ENCODE results near the gene FCRL6.
A peak's percentile ranks its signal among the peaks of the same experiment; 100 is the strongest.

FCRL6 gene

GRCh38 chr1:159780583-159781582 is 21.3 kb upstream of the FCRL6 start, which contains the start of gene DUSP23:
DUSP23 (plus strand) TSS chr1:159780962; CDS start chr1:159781101, 139 bp downstream.
- no peaks in the 10 kb centered on the region for H3K9me3 ChIP-seq (ENCODE audit: control insufficient read depth in 1 of 2, low read length in 2 of 2)
- peak within 1 kb of the TSS; percentile 57 to 93 for H3K4me3 ChIP-seq (ENCODE audit: low read depth in 1 of 2, low read length in 2 of 2)
- no peaks in the 10 kb centered on the region for H3K36me3 ChIP-seq (ENCODE audit: control insufficient read depth in 1 of 2, insufficient read depth in 2 of 2, low read length in 2 of 2)
- H3K27ac ChIP-seq (ENCODE audit: low read length) = no peak within 1 kb of the TSS
- no peaks in the 10 kb centered on the region for H3K4me1 ChIP-seq (ENCODE audit: control insufficient read depth in 1 of 2, insufficient read depth in 2 of 2, low read length in 2 of 2)
- no peaks in the 10 kb centered on the region for H3K27me3 ChIP-seq (ENCODE audit: low read depth, low read length)

- peak overlapping the region; percentile 57 to 93 for H3K4me3 ChIP-seq (ENCODE audit: low read depth in 1 of 2, low read length in 2 of 2)
- H3K9me3 ChIP-seq (ENCODE audit: control insufficient read depth in 1 of 2, low read length in 2 of 2) = no peaks in the 10 kb centered on the region
- H3K4me1 ChIP-seq (ENCODE audit: control insufficient read depth in 1 of 2, insufficient read depth in 2 of 2, low read length in 2 of 2) = peaks cover 0 to 2% of the 10 kb centered on the region in 2 donors
- H3K36me3 ChIP-seq (ENCODE audit: control insufficient read depth in 1 of 2, insufficient read depth in 2 of 2, low read length in 2 of 2) = no peaks in the 10 kb centered on the region
- no peaks in the 10 kb centered on the region for H3K27me3 ChIP-seq (ENCODE audit: low read depth, low read length)
- no peak overlapping the region for H3K27ac ChIP-seq (ENCODE audit: low read length)
Measured at GRCh38 chr1:159781992-159782391, 20.2 kb upstream of the FCRL6 start.

GRCh38 chr1:159783724-159784123 is 18.4 kb upstream of the FCRL6 start:
- no peaks in the 10 kb centered on the region for H3K36me3 ChIP-seq (ENCODE audit: control insufficient read depth in 1 of 2, insufficient read depth in 2 of 2, low read length in 2 of 2)
- no peak overlapping the region for H3K27ac ChIP-seq (ENCODE audit: low read length)
- peaks cover 0 to 3% of the 10 kb centered on the region in 2 donors for H3K4me1 ChIP-seq (ENCODE audit: control insufficient read depth in 1 of 2, insufficient read depth in 2 of 2, low read length in 2 of 2)
- no peaks in the 10 kb centered on the region for H3K27me3 ChIP-seq (ENCODE audit: low read depth, low read length)
- H3K9me3 ChIP-seq (ENCODE audit: control insufficient read depth in 1 of 2, low read length in 2 of 2) = no peaks in the 10 kb centered on the region
- no peak overlapping the region for H3K4me3 ChIP-seq (ENCODE audit: low read depth in 1 of 2, low read length in 2 of 2)

GRCh38 chr1:159786465-159786864 is 15.7 kb upstream of the FCRL6 start:
- no peaks in the 10 kb centered on the region for H3K36me3 ChIP-seq (ENCODE audit: control insufficient read depth in 1 of 2, insufficient read depth in 2 of 2, low read length in 2 of 2)
- no peak overlapping the region for H3K4me3 ChIP-seq (ENCODE audit: low read depth in 1 of 2, low read length in 2 of 2)
- H3K9me3 ChIP-seq (ENCODE audit: control insufficient read depth in 1 of 2, low read length in 2 of 2) = no peaks in the 10 kb centered on the region
- no peaks in the 10 kb centered on the region for H3K27me3 ChIP-seq (ENCODE audit: low read depth, low read length)
- H3K27ac ChIP-seq (ENCODE audit: low read length) = no peak overlapping the region
- peaks cover 0 to 3% of the 10 kb centered on the region in 2 donors for H3K4me1 ChIP-seq (ENCODE audit: control insufficient read depth in 1 of 2, insufficient read depth in 2 of 2, low read length in 2 of 2)

- H3K36me3 ChIP-seq (ENCODE audit: control insufficient read depth in 1 of 2, insufficient read depth in 2 of 2, low read length in 2 of 2) = no peaks in the 10 kb centered on the region
- H3K9me3 ChIP-seq (ENCODE audit: control insufficient read depth in 1 of 2, low read length in 2 of 2) = no peaks in the 10 kb centered on the region
- H3K27me3 ChIP-seq (ENCODE audit: low read depth, low read length) = no peaks in the 10 kb centered on the region
- no peak overlapping the region for H3K4me3 ChIP-seq (ENCODE audit: low read depth in 1 of 2, low read length in 2 of 2)
- H3K4me1 ChIP-seq (ENCODE audit: control insufficient read depth in 1 of 2, insufficient read depth in 2 of 2, low read length in 2 of 2) = peaks cover 0 to 3% of the 10 kb centered on the region in 2 donors
- no peak overlapping the region for H3K27ac ChIP-seq (ENCODE audit: low read length)
Measured at GRCh38 chr1:159786966-159787365, 15.2 kb upstream of the FCRL6 start.

- Histone ChIP-seq H3K36me3 (ENCODE audit: control insufficient read depth in 1 of 2, insufficient read depth in 2 of 2, low read length in 2 of 2) (no peaks in the 10 kb centered on the region), H3K4me1 (ENCODE audit: control insufficient read depth in 1 of 2, insufficient read depth in 2 of 2, low read length in 2 of 2) (peaks cover 0 to 3% of the 10 kb centered on the region in 2 donors), H3K4me3 (ENCODE audit: low read depth in 1 of 2, low read length in 2 of 2) (no peak overlapping the region), H3K27me3 (ENCODE audit: low read depth, low read length) (no peaks in the 10 kb centered on the region), H3K9me3 (ENCODE audit: control insufficient read depth in 1 of 2, low read length in 2 of 2) (no peaks in the 10 kb centered on the region), H3K27ac (ENCODE audit: low read length) (no peak overlapping the region)
Measured at GRCh38 chr1:159790237-159790917, 11.8 kb upstream of the FCRL6 start.

- H3K36me3 ChIP-seq (ENCODE audit: control insufficient read depth in 1 of 2, insufficient read depth in 2 of 2, low read length in 2 of 2) = no peaks in the 10 kb centered on the region
- H3K4me3 ChIP-seq (ENCODE audit: low read depth in 1 of 2, low read length in 2 of 2) = no peak overlapping the region
- H3K27me3 ChIP-seq (ENCODE audit: low read depth, low read length) = no peaks in the 10 kb centered on the region
- H3K9me3 ChIP-seq (ENCODE audit: control insufficient read depth in 1 of 2, low read length in 2 of 2) = no peaks in the 10 kb centered on the region
- no peak overlapping the region for H3K27ac ChIP-seq (ENCODE audit: low read length)
- peaks cover 0 to 3% of the 10 kb centered on the region in 2 donors for H3K4me1 ChIP-seq (ENCODE audit: control insufficient read depth in 1 of 2, insufficient read depth in 2 of 2, low read length in 2 of 2)
Measured at GRCh38 chr1:159791031-159791430, 11.1 kb upstream of the FCRL6 start.

- Histone ChIP-seq H3K27me3 (ENCODE audit: low read depth, low read length) (no peaks in the 10 kb centered on the region), H3K4me1 (ENCODE audit: control insufficient read depth in 1 of 2, insufficient read depth in 2 of 2, low read length in 2 of 2) (peaks cover 0 to 3% of the 10 kb centered on the region in 2 donors), H3K36me3 (ENCODE audit: control insufficient read depth in 1 of 2, insufficient read depth in 2 of 2, low read length in 2 of 2) (no peaks in the 10 kb centered on the region), H3K27ac (ENCODE audit: low read length) (no peak overlapping the region), H3K4me3 (ENCODE audit: low read depth in 1 of 2, low read length in 2 of 2) (no peak overlapping the region), H3K9me3 (ENCODE audit: control insufficient read depth in 1 of 2, low read length in 2 of 2) (no peaks in the 10 kb centered on the region)
Measured at GRCh38 chr1:159791461-159791860, 10.7 kb upstream of the FCRL6 start.

- no peaks in the 10 kb centered on the region for H3K4me1 ChIP-seq (ENCODE audit: control insufficient read depth in 1 of 2, insufficient read depth in 2 of 2, low read length in 2 of 2)
- no peaks in the 10 kb centered on the region for H3K9me3 ChIP-seq (ENCODE audit: control insufficient read depth in 1 of 2, low read length in 2 of 2)
- H3K27ac ChIP-seq (ENCODE audit: low read length) = no peak overlapping the region
- H3K4me3 ChIP-seq (ENCODE audit: low read depth in 1 of 2, low read length in 2 of 2) = no peak overlapping the region
- no peaks in the 10 kb centered on the region for H3K36me3 ChIP-seq (ENCODE audit: control insufficient read depth in 1 of 2, insufficient read depth in 2 of 2, low read length in 2 of 2)
- H3K27me3 ChIP-seq (ENCODE audit: low read depth, low read length) = no peaks in the 10 kb centered on the region
Measured at GRCh38 chr1:159795534-159795933, 6.6 kb upstream of the FCRL6 start.

- Histone ChIP-seq H3K36me3 (ENCODE audit: control insufficient read depth in 1 of 2, insufficient read depth in 2 of 2, low read length in 2 of 2) (no peaks in the 10 kb centered on the region), H3K27me3 (ENCODE audit: low read depth, low read length) (no peaks in the 10 kb centered on the region), H3K4me1 (ENCODE audit: control insufficient read depth in 1 of 2, insufficient read depth in 2 of 2, low read length in 2 of 2) (no peaks in the 10 kb centered on the region), H3K4me3 (ENCODE audit: low read depth in 1 of 2, low read length in 2 of 2) (no peak overlapping the region), H3K27ac (ENCODE audit: low read length) (no peak overlapping the region), H3K9me3 (ENCODE audit: control insufficient read depth in 1 of 2, low read length in 2 of 2) (no peaks in the 10 kb centered on the region)
Measured at GRCh38 chr1:159798893-159799292, 3.3 kb upstream of the FCRL6 start.

- Histone ChIP-seq H3K4me3 (ENCODE audit: low read depth in 1 of 2, low read length in 2 of 2) (no peak overlapping the region), H3K9me3 (ENCODE audit: control insufficient read depth in 1 of 2, low read length in 2 of 2) (no peaks in the 10 kb centered on the region), H3K4me1 (ENCODE audit: control insufficient read depth in 1 of 2, insufficient read depth in 2 of 2, low read length in 2 of 2) (no peaks in the 10 kb centered on the region), H3K27ac (ENCODE audit: low read length) (no peak overlapping the region), H3K27me3 (ENCODE audit: low read depth, low read length) (no peaks in the 10 kb centered on the region), H3K36me3 (ENCODE audit: control insufficient read depth in 1 of 2, insufficient read depth in 2 of 2, low read length in 2 of 2) (no peaks in the 10 kb centered on the region)
Measured at GRCh38 chr1:159799446-159799985, 2.6 kb upstream of the FCRL6 start.

Measured in muscle layer of duodenum (tissue), 2 donors.